GM18951 (cell line): ENCODE measurements around the gene GNLY.

ENCODE experiments used
- POLR2A ChIP-seq: IDR thresholded peaks from 4 replicates; pipeline ENCODE4 v1.6.1; 2011; ENCODE audit warnings: mild to moderate bottlenecking; ENCODE audit not compliant: insufficient read length, insufficient read depth; ENCODE audit errors: extremely low read depth
- in situ Hi-C: fragments of 300-500 bp; cut with MboI; formaldehyde crosslinking; loops from one replicate; pipeline ENCODE4 v1.12.0; 2022; ENCODE audit warnings: low sequenced_read_pairs, mixed read lengths, inconsistent platforms; ENCODE audit not compliant: unreplicated experiment

GNLY gene

GRCh38 chr2:85681372-85681763, 12.8 kb upstream of the GNLY start:
- in situ Hi-C loops, result no loop called here
- no peak for TF ChIP-seq POLR2A

DNA sequence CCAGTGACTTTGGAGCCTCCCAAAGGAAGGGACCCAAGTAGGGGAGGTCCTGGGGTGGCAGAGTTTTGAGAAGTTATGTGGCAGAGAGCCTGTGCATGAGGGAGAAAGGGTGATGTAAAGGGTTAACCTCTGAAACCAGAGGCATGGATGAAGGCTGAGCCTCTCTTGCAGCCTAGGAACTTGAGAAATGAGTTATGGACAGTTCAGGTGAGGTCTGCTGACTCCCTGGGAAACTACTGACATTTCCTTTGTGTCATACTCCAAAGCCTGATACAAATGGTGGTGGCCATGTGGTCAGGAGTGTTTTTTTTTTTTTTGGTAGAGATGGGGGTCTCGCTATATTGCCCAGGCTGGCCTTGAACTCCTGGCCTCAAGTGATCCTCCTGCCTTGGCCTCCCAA, 12.4 kb upstream of the GNLY start:
- in situ Hi-C loops, result no loop called here

DNA sequence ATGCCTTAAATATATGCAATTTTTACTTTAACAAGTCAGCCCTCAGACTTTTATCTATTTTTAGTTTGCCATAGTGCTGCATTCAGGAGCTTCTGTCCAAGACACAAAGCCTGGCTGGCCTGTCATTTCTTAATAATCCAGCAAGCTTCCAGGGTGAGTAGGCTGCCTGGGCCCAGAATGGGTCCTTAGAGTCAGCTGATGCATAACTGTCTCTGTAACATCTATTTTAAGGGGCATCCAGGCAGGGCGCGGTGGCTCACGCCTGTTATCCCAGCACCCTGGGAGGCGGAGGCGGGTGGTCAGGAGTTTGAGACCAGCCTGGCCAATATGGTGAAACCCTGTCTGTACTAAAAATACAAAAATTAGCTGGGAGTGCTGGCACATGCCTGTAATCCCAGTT, 11.8 kb upstream of the GNLY start:
- in situ Hi-C loops, result no loop called here
- TF ChIP-seq POLR2A, result no peak

More for the DNA sequence above, 12.4 kb upstream of the GNLY start:
- TF ChIP-seq POLR2A, result no peak

- TF ChIP-seq POLR2A, result no peak
- in situ Hi-C loops, result no loop called here
Measured at GRCh38 chr2:85684380-85684779, 9.8 kb upstream of the GNLY start.

- in situ Hi-C loops, result no loop called here
- TF ChIP-seq POLR2A, result no peak
Measured at GRCh38 chr2:85684806-85685205, 9.4 kb upstream of the GNLY start.

DNA sequence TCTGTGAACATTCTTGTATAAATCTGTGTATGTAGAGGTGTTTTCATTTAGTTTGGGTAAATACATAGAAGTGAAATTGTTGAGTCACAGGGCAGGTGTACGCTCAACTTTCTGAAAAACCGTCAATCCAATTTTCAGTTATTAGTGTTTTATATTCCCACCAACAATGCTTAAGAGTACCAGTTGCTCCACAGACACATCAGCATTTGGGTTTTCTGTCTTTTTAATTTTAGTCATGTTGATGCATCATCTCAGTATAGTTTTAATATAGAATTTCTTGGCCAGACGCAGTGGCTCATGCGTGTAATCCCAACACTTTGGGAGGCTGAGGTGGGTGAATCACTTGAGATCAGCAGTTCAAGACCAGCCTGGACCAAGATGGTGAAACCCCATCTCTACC, 3.2 kb upstream of the GNLY start:
- in situ Hi-C loops, result no loop called here
- TF ChIP-seq POLR2A, result no peak

DNA sequence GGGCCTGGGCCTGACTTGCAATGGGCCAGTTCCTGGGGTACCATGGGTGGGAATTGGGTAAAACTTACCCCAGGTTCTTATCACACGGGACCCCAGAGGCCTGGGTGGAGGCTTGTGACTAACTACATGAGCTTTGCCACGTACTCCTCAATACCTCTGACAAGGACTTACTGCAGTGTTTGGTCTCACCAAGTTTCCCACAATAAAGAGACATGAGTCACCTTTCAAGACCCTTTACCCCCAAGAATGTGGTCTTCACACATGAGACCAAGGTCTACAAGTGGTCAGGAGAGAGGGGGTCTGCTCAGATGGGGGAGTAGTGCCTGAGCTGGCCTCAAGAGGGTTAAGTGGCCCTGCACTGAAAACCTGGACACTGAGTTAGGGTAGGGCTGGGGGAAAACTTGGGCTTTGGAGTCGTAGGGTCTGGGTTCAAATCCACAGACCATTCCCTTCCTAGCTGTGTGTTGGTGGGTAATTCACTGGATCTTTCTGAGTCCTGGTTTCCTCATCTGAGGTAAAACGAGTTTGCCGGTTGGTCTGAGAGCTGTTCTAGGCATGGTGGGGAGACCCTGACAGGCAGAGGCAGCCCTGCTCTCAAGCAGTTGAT, 2.0 kb upstream of the GNLY start:
- TF ChIP-seq POLR2A, result no peak
- in situ Hi-C loops, result no loop called here

DNA sequence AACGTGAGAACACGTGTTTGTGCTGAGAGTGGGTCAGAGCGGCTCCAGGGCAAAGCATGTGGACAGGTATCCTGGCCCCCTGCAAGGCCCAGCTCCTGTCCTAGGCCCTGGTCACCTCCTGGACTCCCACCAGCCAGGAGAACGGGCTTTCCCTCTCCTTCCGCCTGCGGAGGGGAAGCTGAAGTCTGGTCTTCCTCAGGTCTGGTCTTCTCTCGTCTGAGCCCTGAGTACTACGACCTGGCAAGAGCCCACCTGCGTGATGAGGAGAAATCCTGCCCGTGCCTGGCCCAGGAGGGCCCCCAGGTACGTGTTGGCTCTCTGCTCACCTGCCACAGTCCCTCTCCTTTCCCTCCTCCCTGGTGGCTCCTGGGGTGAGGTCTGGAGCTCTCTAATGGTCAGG, 963 bp downstream of the GNLY start:
- in situ Hi-C loops, result no loop called here
- TF ChIP-seq POLR2A, result no peak

GRCh38 chr2:85695691-85696668, 1.8 kb downstream of the GNLY start:
- in situ Hi-C loops, result no loop called here
- TF ChIP-seq POLR2A, result no peak

DNA sequence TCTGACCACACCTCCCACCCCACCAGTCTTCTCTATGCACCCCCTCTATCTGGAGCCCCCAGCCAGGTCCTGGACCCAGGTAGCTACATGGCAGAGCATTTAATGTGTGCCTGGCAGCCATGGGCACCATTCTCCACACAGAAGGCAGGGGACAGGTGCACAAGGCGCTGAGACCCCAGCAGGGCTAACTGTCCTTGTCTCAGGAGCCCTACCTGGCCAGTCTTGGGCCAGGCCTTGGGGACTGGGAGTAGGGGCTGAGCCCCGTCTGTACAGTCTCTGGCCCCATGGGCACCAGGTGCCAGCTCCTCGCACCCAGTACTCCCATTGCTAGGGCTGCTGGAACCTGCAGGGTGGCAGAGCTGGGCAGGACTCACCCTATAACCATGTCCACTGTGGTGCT, 2.9 kb downstream of the GNLY start:
- in situ Hi-C loops, result no loop called here
- no peak for TF ChIP-seq POLR2A

- in situ Hi-C loops, result no loop called here
- TF ChIP-seq POLR2A, result no peak
Measured at GRCh38 chr2:85697716-85698115, 3.6 kb downstream of the GNLY start.

GRCh38 chr2:85698184-85698879, 4.2 kb downstream of the GNLY start:
- in situ Hi-C loops, result no loop called here
- no peak for TF ChIP-seq POLR2A

- in situ Hi-C loops, result no loop called here
- no peak for TF ChIP-seq POLR2A
Measured at GRCh38 chr2:85698880-85699254, 4.7 kb downstream of the GNLY start.
